HG03378 (cell line): ENCODE results near the gene GRB7.
"Not testable (repeated sequence)": the region's sequence is repeated elsewhere in the genome, so short reads cannot be mapped to it uniquely, and the experiment has no call there.

Experiments
- ATAC-seq: cut with Tn5 transposase; IDR thresholded peaks from one replicate; pipeline ENCODE4 v1.9.1; 2021; ENCODE audit warnings: mild to moderate bottlenecking, moderate library complexity; ENCODE audit not compliant: unreplicated experiment

The GRB7 gene

DNA sequence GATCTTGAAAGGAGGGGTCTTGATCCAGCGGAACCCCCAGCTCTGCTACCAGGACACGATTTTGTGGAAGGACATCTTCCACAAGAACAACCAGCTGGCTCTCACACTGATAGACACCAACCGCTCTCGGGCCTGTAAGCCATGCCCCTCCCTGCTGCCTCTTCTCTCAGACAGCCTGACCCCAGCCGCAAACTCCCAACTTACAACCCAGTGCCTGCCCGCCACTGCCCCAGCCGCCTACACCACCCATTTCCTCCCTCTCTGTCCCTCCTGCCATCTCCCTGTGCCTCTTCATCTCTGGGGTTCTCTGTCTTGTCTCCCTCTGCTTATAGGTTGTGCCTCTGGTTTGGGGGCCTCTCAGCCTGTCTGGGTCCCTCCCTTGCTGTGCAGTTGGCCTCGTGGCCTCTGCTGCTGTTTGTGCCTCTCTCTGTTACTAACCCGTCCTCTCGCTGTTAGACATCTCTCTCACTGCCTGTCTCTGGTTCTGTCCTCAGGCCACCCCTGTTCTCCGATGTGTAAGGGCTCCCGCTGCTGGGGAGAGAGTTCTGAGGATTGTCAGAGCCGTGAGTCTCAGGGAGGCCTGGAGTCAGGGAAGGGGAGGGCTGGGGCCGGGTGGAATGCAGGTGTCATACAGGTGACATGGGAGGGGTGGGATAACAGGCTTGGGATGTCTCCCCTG lies 28.3 kb upstream of the GRB7 start:
- no peak for ATAC-seq

DNA sequence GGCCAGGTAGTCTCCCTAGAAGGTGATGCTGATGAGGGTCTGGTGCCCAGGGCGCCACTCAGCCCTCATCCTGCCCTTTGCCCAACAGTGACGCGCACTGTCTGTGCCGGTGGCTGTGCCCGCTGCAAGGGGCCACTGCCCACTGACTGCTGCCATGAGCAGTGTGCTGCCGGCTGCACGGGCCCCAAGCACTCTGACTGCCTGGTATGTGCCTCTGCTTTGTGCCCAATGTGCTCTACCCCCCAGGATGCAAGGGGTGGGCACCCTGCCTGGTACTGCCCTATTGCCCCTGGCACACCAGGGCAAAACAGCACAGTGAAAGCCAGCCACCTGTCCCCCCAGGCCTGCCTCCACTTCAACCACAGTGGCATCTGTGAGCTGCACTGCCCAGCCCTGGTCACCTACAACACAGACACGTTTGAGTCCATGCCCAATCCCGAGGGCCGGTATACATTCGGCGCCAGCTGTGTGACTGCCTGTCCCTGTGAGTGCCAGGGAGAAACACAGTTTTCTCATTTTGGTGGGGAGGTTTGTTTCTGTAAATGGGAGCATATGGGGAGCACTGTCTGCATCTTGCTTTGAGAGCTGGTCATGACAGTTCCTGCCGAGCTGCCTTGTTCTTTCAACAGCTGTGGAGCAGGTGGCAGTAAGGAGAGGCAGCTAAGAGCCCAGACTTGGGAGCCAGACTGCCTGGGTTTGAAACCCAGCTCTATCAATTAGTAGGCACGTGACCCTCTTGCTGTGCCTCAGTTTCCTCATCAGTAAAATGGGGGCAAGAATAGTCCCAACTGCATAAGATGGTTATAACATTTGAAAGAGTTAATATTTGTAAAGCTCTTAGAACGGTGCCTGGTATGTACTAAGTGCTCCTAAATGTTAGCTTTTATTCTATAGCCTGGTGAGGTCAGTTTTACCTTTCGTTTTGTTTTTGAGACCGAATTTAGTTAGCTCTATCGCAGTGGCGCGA lies 27.5 kb upstream of the GRB7 start:
- ATAC-seq = no peak

DNA sequence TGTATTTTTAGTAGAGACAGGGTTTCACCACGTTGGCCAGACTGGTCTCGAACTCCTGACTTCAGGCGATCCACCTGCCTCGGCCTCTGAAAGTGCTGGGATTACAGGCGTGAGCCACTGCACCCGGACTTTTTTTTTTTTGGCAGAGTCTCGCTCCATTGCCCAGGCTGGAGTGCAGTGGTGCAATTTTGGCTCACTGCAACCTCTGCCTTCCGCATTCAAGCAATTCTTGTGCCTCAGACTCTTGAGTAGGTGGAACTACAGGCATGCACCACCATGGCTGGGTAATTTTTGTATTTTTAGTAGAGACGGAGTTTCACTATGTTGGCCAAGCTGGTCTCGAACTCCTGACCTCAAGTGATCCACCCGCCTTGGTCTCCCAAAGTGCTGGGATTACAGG lies 26.7 kb upstream of the GRB7 start:
- ATAC-seq = not testable (repeated sequence)

DNA sequence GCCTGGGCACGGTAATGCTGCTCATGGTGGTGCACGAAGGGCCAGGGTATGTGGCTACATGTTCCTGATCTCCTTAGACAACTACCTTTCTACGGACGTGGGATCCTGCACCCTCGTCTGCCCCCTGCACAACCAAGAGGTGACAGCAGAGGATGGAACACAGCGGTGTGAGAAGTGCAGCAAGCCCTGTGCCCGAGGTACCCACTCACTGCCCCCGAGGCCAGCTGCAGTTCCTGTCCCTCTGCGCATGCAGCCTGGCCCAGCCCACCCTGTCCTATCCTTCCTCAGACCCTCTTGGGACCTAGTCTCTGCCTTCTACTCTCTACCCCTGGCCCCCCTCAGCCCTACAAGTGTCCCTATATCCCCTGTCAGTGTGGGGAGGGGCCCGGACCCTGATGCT lies 25.9 kb upstream of the GRB7 start:
- ATAC-seq = no peak

DNA sequence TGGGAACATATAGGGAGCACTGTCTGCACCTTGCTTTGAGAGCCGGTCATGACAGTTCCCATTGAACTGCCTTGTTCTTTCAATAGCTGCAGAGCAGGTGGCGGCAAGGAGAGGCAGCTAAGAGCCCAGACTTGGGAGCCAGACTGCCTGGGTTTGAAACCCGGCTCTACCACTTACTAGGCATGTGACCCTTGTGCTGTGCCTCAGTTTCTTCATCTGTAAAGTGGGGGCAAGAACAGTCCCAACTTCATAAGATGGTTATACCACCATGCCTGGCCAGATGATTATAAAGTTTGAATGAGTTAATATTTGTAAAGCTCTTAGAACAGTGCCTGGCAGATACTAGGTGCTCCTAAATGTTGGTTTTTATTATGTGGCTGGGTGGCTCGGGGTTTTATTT lies 23.5 kb upstream of the GRB7 start:
- ATAC-seq = no peak

DNA sequence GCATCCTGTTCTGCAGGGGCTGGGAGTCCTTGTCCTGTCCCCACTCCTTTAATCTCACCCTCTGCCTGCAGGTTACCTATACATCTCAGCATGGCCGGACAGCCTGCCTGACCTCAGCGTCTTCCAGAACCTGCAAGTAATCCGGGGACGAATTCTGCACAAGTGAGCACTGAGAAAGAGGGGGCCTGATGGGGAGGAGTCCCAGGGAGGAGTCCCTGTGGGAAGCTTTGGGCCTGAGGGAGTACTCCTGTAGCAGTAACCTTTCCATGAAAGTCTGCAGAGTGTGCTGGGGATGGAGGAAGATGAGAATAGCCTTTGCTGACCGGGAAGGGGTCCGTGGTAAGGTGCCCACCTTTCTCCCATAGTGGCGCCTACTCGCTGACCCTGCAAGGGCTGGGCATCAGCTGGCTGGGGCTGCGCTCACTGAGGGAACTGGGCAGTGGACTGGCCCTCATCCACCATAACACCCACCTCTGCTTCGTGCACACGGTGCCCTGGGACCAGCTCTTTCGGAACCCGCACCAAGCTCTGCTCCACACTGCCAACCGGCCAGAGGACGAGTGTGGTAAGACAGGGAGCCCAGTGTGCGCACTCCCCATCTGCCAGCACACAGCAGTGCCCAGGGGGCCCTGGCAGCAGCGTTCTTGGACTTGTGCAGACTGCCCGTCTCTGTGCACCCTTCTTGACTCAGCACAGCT lies 22.2 kb upstream of the GRB7 start:
- ATAC-seq = no peak

DNA sequence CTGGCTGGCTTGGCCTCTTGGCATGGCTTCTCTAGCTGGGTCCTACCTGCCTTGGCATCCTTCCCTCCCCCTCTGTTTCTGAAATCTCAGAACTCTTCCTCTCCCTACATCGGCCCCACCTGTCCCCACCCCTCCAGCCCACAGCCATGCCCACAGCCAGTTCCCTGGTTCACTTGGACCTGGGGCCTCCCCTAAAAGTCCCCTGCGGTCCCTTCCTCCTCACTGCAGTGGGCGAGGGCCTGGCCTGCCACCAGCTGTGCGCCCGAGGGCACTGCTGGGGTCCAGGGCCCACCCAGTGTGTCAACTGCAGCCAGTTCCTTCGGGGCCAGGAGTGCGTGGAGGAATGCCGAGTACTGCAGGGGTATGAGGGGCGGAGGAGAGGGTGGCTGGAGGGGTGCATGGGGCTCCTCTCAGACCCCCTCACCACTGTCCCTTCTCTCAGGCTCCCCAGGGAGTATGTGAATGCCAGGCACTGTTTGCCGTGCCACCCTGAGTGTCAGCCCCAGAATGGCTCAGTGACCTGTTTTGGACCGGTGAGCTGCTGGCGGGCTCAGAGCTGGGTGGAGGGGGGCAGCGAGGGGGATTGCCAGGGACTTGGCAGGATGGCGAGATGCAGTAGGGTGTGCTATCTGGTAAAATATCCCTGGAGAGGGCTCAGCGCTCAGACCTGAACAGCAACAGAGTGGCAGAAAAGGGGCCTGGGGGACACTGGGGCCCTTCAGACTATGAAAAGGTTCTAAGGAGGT lies 21.5 kb upstream of the GRB7 start:
- no peak for ATAC-seq

DNA sequence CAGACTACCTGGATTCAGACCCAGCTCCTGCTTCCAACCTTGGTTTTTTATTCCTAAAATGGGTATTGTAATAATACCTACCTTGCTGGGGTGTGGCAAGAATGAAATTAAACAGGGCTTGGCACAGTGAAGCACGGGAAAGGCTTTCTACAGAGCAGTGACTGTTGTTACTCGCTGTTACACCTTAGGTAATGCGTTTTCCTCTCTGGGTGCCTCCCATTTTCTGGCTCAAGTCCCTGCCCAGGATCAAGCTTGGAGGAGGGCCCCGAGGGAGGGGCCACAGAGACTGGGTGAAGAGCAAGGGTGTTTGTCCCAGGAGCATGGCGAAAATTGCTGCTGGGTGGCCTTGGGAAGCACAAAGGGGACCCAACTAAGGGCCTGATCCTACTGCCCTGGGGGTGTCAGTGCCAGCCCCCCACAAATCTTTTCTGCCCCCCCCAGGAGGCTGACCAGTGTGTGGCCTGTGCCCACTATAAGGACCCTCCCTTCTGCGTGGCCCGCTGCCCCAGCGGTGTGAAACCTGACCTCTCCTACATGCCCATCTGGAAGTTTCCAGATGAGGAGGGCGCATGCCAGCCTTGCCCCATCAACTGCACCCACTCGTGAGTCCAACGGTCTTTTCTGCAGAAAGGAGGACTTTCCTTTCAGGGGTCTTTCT lies 20.7 kb upstream of the GRB7 start:
- ATAC-seq = no peak

DNA sequence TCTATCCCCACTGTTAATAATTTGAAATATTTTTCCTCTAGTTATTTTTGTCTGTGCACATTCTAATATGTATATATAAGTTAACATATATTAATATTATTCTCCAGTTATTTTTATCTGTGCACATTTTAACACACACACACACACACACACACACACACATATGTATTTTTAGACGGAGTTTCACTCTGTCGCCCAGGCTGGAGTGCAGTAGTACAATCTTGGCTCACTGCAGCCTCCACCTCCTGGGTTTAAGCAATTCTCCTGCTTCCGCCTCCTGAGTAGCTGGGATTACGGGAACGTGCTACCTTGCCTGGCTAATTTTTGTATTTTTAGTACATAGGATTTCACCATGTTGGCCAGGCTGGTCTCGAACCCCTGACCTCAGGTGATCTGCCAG lies 20.1 kb upstream of the GRB7 start:
- ATAC-seq = no peak

DNA sequence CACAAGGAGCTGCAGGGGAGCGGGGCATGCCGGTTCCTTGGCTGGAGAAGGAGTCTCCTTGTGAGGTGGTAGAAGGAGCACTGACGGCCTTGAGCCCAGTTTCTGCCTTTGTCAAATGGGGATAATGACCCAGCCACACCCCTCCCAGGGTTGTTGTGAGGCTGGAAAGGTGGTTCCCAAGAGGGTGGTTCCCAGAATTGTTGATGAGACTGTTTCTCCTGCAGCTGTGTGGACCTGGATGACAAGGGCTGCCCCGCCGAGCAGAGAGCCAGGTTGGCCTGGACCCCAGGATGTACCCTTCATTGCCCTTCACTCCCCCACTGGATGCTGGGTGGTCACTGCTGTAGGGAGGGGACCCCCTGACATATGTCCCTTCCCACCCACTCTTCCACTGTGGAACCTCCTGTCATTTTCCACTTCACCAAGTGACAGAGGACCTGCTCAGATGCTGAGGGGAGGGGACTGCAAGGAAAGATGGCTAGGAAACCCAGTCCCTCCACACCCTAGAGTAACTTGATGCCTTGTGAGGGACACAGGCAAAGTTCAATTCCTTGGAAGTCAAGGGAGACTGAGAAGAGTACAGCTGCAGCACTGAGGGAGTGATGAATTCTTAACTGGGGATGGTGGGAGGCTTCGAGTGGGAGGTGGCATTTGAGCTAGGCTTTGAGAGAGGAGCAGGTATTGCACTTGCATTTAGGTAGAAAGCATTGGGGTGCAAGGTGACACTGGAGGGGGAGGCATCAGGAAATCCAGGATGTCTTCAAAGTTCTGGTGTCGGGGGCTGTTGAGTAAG lies 18.0 kb upstream of the GRB7 start:
- no peak for ATAC-seq

DNA sequence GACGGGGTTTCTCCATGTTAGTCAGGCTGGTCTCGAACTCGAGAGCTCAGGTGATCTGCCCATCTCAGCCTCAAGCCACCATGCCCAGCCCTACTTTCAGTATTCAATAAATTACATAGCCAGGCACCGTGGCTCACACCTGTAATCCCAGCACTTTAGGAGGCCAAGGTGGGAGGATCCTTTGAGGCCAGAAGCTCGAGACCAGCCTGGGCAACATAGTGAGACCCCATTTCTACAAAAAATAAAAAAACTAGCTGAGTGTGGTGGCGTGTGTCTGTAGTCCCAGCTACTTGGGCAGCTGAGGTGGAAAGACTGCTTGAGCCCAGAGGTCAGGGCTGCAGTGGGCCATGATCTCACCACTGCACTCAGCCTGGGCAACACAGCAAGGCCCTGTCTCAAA lies 15.6 kb upstream of the GRB7 start:
- no peak for ATAC-seq

DNA sequence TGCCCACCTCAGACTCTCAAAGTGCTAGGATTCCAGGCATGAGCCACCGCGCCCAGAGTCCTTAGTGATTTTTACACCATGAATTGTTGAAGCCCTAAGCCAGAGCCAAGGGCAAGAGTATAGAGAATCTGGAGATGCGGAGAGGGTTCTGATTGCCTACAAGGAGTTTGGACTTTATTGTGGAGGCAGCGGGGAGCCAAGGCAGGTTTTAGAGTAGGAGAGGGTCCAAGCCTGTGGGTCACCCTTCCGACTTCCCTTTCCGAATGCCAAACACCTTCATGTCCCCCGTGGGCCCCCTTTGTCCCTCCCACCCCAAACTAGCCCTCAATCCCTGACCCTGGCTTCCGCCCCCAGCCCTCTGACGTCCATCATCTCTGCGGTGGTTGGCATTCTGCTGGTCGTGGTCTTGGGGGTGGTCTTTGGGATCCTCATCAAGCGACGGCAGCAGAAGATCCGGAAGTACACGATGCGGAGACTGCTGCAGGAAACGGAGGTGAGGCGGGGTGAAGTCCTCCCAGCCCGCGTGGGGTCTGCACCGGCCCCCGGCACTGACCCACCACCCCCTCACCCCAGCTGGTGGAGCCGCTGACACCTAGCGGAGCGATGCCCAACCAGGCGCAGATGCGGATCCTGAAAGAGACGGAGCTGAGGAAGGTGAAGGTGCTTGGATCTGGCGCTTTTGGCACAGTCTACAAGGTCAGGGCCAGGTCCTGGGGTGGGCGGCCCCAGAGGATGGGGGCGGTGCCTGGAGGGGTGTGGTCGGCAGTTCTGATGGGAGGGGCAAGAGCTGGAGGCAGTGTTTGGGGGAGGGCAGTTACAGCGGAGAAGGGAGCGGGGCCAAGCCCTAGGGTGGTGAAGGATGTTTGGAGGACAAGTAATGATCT lies 14.5 kb upstream of the GRB7 start:
- no peak for ATAC-seq

DNA sequence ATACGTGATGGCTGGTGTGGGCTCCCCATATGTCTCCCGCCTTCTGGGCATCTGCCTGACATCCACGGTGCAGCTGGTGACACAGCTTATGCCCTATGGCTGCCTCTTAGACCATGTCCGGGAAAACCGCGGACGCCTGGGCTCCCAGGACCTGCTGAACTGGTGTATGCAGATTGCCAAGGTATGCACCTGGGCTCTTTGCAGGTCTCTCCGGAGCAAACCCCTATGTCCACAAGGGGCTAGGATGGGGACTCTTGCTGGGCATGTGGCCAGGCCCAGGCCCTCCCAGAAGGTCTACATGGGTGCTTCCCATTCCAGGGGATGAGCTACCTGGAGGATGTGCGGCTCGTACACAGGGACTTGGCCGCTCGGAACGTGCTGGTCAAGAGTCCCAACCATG lies 13.0 kb upstream of the GRB7 start:
- no peak for ATAC-seq

DNA sequence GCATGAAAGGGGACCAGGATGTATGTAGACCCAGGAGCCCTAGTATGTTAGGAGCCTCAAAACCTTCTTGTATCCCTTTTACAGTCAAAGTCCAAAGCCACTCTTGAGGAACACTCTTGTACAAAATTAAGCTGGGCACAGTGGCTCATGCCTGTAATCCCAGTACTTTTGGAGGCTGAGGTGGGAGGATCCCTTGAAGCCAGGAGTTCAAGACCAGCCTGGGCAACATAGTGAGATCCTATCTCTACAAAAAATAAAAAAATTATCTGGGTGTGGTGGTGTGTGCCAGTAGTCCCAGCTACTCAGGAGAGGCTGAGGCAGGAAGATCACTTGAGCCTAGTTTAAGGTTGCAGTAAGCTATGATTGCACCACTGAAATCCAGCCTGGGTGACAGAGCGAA lies 11.8 kb upstream of the GRB7 start:
- ATAC-seq = not testable (repeated sequence)

DNA sequence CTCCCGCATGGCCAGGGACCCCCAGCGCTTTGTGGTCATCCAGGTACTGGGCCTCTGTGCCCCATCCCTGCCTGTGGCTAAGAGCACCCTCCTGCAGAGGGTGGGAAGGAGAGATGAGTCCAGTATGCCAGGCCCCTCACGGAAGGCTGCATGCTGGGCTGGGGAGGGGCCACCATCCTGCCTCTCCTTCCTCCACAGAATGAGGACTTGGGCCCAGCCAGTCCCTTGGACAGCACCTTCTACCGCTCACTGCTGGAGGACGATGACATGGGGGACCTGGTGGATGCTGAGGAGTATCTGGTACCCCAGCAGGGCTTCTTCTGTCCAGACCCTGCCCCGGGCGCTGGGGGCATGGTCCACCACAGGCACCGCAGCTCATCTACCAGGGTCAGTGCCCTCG lies 11.1 kb upstream of the GRB7 start:
- ATAC-seq = no peak

DNA sequence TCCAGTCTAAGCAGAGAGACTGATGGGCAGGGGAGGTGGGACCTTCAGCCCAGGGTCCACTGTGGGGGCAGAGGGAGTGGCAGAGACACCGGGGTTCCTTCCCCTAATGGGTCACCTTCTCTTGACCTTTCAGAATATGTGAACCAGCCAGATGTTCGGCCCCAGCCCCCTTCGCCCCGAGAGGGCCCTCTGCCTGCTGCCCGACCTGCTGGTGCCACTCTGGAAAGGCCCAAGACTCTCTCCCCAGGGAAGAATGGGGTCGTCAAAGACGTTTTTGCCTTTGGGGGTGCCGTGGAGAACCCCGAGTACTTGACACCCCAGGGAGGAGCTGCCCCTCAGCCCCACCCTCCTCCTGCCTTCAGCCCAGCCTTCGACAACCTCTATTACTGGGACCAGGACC lies 10.2 kb upstream of the GRB7 start:
- no peak for ATAC-seq

DNA sequence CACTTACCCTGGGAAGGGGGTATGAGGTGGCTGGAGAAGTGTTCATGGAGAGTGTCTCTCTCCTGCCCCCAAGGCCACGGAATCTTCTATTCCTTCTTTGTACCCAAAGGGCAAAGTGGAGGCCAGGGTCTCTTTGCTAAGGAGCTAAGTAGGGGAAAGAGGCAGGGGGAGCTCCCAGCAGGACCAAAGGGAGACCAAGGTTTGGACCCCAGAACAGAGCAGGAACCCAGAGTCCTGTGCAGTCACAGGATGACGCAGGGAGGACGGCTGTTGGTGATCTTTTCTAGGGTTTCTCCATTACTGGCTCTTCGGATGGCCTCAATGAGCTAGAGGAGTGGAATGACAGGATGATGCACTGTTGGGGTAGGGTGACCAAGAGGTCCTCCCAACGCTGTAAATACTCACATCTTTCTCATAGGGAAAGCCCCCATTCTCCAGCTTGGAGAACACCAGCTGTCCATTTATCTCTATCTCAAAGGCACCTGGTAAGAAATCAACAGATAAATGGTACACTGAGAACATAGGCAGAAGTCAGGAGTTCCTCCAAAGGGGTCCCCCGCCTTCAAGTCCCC lies 8.4 kb upstream of the GRB7 start:
- no peak for ATAC-seq
